GM19438 (cell line): ENCODE results near the gene MTHFD1L.
"Not testable (repeated sequence)": the region's sequence is repeated elsewhere in the genome, so short reads cannot be mapped to it uniquely, and the experiment has no call there.

Experiments
- ATAC-seq: cut with Tn5 transposase; IDR thresholded peaks from one replicate; pipeline ENCODE4 v1.9.1; 2021; ENCODE audit warnings: low read depth; ENCODE audit not compliant: unreplicated experiment

MTHFD1L gene

DNA sequence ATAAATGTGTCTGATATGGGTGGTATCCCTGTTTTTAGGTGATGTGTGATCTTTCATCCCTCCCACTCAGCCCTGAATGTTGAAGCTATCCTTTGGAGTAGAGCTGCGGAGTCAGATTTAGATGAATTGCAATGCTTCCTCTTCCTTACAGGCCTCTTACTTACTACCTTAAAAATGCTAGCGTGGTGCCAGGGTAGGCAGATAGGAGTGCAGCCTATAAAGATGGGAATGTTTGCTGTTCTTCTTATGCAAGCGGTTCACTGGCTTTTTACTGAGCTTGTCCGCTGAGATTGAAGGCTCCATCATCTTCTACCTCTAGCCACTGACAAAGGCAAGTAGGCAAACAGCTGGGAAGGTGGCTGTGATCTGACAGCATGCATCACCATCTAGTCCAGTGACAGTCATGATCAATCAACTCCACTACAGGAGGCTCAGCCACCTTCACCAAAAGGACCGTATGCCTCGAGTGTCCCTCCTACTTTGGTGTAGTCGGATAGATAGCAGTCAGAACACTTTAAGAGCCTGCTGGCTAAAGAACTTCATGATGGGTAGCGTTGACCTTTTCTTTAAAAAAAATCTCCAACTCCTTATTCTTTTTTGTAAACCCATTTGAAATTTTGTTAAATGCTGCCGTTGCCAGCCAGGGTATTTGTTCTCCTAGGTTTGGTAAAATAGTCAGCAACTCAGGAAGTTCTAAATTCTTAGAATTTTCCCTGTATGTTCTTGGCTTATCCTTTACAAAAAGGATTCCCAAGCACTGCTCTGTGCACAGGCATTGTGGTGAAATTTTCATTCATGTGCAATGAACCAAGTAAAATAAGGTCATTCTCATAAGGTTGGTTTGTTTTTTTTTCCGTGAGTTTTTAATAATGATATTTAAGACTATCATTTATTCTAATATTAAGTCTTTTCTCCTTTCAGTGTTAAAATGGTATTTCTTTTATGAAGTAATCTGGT is 169.6 kb downstream of the MTHFD1L start:
- ATAC-seq, result no peak

DNA sequence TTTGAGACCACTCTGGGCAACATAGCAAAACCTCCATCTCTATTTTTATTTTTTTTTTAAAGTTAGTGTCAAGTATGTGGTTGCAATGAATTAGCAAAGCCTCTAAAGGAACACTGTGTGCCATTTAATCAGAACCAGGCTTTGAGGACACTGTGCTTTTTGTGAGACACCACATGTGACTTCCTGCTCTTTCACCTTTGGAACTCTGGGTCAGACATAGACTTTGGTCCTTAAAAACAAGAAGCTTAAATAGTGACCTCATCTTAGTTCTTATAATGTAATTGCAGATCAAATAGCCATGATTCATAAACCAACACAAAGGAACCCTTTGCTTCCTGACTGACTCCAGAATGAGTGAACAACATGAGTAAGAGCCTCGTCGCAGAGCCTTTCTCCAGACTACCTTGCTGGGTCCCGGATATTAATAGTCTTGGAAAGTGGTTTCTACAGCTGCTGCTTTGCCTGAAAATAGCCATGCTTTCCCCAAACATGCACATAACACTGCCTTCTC is 170.8 kb downstream of the MTHFD1L start:
- ATAC-seq, result not testable (repeated sequence)

DNA sequence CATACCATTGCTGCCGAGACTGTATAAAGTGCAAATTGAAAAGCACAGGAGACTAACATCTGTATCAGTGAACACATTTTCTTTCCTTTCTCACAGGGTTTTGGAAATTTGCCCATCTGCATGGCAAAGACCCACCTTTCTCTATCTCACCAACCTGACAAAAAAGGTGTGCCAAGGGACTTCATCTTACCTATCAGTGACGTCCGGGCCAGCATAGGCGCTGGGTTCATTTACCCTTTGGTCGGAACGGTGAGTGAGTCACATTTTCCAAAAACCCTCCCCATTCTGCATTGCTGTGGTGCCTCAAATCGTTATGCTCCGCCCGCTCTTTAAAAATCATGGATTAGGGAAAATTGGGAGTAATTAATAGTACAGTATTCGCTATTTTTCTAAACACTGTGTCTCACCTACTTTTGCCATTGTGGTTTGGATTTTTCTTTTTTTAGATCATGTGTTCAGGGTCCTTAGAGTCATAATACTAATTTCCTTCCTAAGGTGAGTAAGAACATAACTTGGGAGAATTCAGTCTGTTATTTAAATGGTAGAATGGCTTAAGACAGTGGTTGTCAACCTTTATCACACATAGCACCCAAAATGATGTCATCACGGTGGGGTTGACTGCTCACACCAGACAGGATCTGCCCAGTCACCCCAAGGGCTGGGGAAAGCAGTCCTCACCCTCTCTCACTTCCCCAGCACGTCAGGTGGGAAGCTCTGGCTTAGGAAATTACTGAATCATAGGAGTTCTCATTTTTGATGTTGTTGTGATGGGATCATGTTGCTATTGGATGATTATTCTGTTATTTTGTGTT is 171.6 kb downstream of the MTHFD1L start:
- no peak for ATAC-seq

DNA sequence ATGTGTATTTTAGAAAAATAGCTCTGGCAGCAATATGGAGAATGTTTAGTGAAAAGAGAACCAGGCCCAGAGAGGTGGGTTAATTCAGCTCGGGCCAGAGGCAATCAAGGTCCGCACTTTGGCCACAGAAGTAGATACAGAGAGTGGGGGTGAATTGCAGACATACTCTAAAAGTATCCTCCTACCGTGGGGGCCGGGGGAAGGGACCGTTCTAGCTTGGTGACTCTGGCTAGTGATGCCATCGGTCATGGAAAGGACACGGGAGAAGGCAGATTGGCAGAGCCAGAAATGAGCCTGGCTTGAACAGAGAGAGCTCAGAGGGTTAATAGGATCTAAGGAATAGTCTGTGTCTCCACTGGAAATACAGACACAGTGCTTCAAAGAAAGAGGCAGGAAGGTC is 173.1 kb downstream of the MTHFD1L start:
- ATAC-seq, result no peak

DNA sequence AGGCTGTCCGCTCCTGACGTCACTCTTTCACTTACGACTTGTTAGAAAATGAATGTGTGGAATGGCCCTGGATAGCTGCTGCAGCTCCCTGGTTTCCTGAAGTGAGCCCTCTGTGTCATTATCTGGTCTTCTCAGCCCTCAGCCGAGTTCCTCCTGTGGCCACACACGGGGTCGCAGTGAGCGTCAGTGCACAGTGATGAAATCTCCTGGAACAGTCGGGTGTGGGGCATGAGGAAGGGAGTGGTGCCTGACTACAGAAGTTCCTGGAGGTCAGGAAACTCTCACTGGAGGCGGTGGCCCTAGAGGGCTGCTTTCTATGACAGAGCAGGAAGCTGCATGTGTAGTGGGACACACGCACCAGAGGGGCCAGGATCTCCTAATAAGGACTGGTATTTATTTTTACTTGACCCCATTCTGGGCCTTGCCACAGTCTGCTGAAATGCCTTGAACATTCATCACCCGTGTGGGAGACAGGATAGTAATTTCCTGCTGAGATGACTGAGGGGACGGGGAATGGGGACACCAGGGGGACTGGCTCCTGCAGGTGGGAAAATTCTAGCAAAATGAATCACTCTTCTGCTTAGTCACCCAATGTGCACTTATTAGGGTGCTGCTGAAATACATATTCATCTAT is 175.5 kb downstream of the MTHFD1L start:
- ATAC-seq, result not testable (repeated sequence)

DNA sequence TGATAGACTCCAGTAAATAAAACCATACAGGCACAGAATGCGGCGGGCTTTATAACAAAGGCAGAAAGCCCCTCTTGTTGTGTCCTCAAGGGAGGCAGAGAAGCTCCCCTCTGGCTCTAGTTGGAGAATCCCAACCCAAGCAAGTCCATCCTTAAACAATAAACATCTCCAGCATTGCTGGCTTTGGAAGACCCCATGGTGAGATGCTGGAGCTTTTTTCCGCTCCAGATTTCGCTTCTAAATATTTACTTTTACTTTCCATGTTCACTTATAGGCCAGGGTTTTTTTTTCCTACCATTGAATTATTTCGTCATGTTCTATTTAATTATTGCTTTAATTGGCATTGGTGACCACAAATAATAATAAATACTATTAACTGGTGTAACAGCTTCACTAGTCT is 176.2 kb downstream of the MTHFD1L start:
- no peak for ATAC-seq

DNA sequence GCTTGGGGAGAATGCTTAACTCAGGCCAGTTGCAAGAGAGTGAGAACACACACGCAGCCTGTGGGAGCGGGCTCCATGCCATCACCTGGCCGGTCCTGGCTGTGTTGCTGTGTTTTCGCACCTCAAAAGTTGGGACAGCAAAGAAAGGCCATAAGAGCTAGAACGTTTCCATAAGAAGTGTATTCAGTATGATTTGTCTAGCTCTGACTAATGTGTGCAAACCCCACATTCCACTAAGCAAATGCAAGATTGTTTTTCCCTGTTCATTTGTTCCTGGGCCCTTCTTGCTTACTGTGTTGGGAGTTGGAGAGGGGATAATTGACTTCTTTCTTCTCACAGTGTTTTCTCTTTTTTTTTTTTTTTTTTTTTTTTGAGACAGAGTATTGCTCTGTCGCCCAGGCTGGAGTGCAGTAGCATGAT is 177.4 kb downstream of the MTHFD1L start:
- ATAC-seq, result not testable (repeated sequence)

DNA sequence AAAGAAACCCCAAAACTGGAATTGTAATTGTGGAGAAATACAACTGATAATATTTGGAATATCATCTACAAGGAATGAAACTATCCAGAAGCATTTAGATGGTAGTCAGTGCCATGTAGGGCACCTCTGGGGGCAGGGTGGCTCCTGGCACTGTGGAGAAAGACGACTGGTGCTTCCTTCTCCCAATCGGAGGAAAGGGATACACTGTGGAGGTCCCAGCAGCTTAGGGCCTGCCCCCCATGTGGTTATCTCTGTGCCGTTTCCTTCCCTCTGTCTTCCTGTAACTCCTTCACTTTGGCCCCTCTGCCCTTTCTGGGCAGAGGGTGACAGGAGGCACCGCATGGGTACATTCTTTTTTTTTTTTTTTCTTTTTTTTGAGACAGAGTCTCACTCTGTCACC is 178.4 kb downstream of the MTHFD1L start:
- no peak for ATAC-seq

DNA sequence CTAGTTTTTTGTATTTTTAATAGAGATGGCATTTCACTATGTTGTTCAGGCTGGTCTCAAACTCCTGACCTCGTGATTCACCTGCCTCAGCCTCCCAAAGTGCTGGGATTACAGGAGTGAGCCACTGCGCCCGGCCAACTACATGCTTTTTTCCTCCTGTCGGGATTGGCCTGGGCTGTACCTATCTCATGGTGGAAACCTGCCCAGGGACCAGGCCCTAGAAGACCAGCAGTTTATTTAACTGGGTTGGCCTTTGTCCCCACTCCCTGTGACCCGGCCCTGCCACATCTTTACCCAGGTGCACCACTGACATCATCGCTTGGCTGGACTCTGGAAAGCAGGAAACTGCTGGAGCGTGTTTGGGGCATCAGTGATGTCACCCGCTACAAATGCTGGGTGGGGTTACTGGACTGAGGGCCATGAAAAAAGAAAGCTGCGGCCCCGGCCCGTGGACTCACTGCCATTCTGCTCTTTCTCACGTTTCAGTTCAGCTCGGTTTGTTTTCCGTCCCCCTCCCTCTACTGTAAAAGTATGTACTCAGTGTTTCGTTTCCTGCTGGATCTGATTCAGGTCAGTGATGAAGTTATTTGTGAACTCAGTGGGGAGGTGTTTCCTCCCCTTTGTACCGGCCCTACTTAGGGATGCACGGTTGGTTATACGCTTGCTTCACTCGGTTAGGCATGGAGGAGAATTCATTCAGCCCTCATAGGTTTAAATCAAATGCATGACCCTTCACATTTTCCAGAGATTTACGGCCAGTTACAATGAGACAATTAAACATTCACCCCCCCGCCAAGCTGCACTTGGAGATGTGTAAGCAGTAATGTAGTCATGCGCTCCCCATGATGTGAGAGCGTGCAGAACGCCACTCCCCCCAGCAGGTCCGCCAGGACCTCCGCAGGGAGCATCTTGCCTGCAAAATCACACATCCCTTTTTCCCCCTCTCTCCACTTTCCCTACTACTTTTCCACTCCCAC is 179.3 kb downstream of the MTHFD1L start:
- ATAC-seq, result no peak

DNA sequence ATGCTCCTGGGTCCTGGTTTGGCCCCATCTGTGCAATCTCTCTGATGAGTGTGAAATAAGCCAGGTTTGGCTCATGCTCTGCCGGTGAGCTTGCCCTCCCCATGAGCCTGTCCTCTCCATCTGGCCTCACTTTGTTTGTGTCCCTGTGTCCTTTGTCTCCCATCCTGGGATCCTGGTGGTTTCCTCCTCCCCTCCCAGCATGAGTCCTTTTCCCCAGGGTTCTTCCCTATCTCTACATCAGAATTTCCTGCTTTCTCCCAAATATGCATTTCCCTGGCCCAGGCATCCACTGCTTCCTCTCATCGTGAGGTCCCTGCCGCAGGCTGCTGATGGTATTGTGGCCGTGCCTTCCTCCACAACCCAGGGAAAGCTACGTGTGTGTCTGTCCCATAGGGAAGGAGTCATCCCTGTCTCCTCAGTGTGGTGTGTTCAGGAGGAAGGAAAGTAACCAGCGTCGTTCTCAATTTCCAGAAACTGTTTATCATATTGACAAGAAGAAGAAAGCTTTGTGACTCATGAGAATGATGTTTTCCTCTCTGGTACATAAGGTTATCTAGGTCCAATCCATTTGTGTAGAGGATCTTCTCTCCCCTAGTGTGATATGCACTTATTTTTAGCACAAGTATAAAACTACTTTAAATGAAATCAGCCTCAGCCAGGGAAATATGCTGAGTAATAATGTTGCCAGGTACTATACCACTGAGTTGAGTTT is 180.2 kb downstream of the MTHFD1L start:
- ATAC-seq, result not testable (repeated sequence)

DNA sequence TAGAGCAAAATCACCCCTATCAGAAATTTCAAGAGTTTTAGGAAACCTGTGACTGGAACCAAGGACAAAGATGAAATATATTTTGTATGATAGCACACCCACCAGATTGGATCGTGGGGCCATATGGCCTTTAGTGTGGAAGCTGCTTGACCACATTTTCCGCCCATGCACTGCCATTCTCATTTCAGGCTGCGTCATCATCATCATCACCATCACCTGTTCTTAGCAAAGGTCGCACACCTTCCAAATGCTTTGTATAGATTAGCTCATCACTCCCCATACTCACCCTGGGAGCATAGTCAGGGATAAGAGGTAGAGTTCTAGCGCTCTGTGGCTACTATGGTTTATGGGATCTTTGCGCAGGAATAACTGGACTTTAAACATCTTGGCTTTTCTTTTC is 185.7 kb downstream of the MTHFD1L start:
- no peak for ATAC-seq

DNA sequence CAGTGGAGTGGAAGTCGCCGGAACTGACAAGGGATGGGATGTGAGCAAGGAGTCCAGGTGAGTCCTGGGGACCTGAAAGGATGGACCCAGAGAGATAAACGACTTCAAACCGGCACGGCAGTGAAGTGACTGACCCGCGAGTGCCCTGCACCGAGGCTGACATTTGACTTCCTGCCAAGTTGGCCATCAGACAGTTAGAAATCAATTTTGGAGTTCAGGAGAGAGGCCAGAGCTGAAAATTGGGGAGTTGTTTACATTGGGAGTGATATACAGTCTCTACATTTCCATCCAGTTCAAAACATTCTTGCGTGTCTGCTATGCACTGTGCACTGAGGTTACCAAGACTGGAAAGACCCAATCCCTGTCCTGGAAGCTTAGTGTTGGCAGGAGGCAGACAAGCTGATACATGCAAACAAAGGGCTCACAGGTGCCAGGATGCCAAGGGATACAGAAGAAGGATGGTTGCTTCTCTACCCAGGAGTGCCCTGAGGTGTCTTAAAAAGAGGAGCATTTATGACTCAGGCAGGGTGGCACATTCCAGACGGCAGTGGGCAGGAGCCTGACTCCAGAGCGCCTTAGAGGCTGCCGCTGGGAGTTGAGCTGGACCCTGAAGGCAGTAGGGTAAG is 186.6 kb downstream of the MTHFD1L start:
- no peak for ATAC-seq

DNA sequence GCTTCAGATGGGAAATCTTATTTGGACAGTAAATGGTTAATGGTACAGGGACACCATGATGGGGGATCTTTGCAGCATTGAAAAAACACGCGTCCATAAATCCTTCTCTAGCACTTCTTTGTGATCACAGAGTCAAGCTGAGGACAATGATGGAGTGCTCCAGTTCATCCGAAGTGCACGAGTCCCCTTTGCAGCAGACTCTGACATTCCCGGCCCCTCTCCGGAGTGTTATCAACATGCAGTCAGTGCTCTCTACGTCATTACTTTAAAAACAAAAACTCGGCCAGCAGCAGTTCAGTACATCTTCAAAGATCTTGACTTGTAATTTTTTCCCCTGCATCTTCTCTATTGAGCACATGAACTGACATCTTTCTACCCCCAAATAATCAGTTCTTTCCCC is 188.8 kb downstream of the MTHFD1L start:
- ATAC-seq, result no peak

DNA sequence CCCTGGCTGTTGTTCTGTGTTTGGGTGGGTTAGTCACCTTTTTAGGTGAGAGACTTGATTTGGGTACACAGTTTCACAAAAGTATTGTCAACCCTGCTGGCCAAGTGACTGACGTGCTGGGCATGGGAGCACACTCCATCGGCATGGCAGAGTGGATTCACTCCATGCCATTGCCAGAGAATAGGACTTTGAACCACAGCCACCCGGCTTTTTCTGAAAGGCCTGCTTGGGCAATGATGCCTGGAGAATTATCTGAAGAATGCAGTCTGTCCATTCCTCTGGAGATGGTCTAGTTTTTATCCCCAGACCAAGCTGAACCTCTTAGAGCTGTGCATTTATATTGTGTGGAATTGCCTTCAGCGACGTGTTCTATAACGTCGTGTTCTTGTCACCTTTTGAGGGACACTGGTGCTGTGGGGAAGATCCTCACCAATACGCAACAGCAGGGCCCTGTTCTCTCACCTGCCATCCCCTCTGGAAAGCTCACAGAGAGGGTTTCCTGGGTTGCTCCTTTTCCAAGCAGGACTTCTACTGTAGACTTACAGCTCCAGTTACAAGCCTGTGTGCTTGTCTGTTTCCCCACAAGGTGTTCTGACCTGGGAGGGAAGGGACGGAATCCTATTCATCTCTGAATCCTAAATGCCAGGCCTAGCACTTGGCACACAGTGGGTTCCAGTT is 190.9 kb downstream of the MTHFD1L start:
- no peak for ATAC-seq

DNA sequence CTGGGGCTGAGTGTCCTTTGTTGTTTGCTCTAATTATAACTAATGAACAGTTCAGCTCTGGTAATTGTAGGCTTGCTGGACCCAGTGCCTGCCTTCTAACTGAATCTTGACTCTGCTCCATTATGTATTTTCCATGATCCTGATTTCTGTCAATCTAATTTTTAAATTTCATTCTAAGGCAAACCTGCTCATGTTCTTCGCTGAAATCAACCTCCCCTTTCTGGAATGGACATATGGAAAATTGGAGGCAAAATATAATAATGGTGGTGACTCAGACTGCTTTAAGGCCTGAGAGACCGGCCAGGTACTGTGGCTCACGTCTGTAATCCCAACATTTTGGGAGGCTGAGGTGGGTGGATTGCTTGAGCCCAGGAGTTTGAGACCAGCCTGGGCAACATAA is 191.6 kb downstream of the MTHFD1L start:
- no peak for ATAC-seq

DNA sequence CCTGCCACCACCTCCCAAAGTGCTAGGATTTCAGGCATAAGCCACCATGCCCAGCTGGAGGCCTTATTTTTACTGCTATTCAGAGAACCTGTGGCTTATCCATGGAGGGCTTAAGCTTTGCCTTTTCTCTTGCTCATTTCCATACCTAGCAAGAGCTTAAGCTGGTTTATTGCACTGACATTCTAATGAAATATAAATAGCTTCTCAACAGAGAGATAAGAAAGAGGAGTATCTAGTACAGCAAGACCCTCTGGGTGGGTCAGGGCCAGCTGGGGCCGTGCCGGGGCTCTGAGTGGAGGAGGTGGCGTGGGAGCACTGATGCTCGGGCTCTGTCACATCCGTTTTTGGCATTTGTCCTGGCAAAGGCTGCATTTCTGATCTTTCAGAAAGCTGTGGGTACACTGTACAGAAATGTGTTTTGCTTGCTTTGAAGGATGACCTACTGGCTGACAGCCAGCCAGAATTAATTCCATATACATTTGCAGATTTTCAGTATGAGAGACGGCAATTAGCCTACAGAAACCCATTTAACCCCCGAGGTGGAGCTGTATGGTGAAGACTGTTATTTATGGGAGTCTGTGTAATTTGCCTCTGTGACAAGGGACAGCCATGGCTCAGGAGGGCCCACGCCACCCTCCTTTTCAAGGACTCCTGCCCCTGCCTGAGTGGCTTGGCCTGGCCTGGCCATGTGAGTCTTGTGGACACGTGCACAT is 192.7 kb downstream of the MTHFD1L start:
- ATAC-seq, result no peak

DNA sequence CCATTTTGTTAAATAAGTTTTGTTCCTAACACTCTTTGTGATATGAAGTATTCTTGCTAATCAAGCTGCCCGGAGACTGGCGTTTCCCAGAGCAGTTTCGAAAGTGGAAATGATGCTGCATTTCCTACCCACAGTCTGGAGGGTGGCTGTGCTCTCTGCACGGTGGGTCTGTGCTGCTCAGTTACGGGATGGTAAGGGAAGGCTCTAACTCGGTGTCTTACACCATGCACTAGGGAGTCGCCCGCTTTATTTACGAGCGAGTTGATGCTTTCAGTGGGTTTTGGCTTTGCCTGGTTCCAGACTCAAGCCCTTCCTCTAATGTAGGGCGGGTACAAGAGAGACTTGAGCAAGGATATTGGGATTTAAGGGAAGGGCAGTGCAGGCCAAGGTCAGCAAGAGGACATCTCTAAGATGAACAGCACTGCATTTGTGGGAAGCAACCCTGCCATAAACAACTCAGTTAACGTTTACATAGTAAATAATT is 194.2 kb downstream of the MTHFD1L start:
- no peak for ATAC-seq
